GM18951 (cell line): ENCODE results near the gene ATAD2B.

Experiments
- POLR2A ChIP-seq: IDR thresholded peaks from 4 replicates; pipeline ENCODE4 v1.6.1; 2011; ENCODE audit warnings: mild to moderate bottlenecking; ENCODE audit not compliant: insufficient read length, insufficient read depth; ENCODE audit errors: extremely low read depth
- in situ Hi-C: fragments of 300-500 bp; cut with MboI; formaldehyde crosslinking; loops from one replicate; pipeline ENCODE4 v1.12.0; 2022; ENCODE audit warnings: low sequenced_read_pairs, mixed read lengths, inconsistent platforms; ENCODE audit not compliant: unreplicated experiment

Gene ATAD2B

GRCh38 chr2:23777826-23778225, 149.1 kb downstream of the ATAD2B start:
- in situ Hi-C loops: no loop called here
- TF ChIP-seq POLR2A: no peak

- TF ChIP-seq POLR2A: no peak
- in situ Hi-C loops: no loop called here
These were observed 150.9 kb downstream of the ATAD2B start for GRCh38 chr2:23776021-23776420.

- in situ Hi-C loops: no loop called here
- TF ChIP-seq POLR2A: no peak
These were observed 154.2 kb downstream of the ATAD2B start for GRCh38 chr2:23772684-23773083.

DNA sequence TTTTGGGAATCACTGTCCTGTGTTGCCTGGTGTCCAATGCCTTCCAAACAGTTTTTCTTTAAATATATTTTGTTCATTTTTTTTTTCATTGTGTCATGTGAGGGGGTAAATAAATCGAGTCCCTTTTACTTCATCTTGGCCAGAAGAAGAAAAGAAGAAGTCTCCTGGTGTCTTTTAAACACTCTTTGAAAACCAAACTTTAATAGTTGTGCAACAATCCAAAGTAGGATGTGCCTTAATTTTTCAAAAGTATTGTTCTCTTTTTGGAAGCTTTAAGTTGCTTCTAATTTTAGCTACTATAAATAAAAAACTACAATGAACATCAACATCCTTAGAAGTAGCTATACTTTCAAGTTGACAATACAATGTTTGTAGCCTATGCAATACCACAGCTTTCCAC, 154.9 kb downstream of the ATAD2B start:
- in situ Hi-C loops: no loop called here
- no peak for TF ChIP-seq POLR2A

DNA sequence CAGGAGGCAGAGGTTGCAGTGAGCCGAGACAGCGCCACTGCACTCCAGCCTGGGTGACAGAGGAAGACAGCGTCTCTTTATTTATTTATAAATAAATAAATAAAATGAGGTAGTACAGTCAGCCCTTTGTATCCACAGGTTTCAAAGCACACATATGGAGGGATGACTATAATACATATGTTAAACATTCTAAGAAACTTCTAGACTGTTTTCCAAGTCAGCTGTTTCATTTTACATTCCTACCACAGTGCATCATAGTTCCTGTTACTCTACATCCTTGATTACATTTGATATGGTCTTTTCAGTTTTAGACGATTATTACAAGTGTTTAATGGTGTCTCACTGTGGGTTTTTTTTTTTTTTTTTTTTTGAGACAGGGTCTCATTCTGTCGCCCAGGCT, 157.6 kb downstream of the ATAD2B start:
- no peak for TF ChIP-seq POLR2A
- in situ Hi-C loops: no loop called here

- TF ChIP-seq POLR2A: no peak
- in situ Hi-C loops: no loop called here
These were observed 158.9 kb downstream of the ATAD2B start for GRCh38 chr2:23767876-23768621.

DNA sequence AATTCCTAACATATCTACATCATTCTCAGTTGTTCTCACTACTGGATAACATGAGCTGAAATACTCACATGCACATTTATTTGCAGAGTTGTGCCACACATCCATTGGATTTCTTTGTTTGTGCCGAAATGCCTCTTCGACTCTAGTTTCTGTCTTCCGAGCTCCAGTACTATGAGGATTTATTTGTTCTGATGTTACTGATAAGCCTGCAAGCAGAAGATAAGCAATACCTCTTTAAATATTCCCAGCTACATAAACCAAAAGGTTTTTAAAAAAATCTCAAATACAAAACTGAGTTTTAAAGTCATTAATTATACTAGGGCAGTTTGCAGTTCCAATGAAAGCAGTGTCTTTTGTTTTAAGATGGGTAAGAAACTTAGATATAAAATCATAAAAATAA, 164.8 kb downstream of the ATAD2B start:
- TF ChIP-seq POLR2A: no peak
- in situ Hi-C loops: no loop called here

DNA sequence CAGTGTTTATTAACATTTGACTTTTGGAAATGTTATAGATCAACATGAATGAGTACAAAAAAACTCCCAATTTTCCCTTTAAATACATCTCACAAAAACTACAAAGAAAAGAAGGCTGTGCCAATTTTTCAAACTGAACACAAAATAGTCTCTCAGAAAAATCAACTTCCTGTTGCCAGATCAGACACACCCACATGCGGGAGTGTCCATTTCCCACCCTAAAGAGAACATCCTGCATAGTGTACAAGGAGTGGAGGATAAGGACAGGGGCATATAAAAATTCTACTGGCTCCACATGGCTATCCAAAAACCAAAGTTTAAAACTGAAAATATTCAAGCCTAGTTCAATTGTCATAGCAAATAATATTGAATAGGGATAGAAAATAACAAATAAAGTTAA, 165.3 kb downstream of the ATAD2B start:
- in situ Hi-C loops: no loop called here
- TF ChIP-seq POLR2A: no peak

DNA sequence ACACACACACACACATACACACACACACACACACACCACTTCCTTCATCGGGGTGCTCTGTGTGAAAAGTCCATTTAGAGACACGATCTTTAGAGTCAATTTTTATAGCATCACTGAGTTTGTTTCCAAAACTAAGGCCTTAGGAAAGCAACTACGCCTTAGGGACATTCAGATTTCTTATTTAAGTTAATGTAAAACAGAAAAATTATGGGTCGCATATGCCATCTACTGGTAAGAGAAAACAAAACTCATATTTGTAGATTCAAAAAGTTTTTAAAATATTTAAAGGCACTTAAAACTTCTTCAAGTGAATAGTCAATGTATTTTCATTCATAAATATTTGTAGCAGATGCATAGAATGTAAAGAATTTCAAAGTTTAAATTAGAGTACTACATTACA, 166.2 kb downstream of the ATAD2B start:
- no peak for TF ChIP-seq POLR2A
- in situ Hi-C loops: no loop called here

DNA sequence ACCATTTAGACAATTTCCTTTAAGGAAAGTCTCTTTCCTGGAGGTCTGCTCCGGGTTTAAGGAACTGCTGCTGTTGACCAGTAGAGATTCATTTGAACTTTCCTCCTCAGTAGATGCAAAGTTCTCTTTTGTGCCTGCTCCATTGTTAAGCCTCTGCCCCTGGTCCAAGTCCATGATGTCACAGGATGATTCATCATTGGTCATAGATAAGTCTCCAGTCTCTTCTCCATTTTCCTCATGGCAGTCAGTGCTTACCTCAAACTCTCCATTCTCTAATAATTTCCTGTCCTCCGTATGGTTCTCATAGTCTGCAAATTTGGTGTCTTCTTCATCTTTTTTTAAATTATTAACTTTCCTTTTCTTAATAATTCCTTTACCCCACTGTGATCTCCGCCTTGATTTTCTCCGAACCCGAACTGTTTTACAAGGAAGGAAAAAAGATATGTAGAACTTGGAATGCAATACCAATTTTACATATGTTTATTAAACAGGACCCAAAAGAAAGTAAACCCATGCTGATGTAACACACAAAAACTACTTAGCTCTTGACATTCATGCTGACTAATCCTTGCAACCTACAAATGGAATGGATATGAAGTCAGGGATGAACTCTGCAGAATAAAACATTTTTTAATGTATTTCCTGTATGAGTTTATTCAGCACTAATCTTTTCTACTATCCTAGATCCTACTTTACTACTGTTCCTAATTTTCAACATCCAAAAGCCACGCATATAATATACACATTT, 169.1 kb downstream of the ATAD2B start:
- TF ChIP-seq POLR2A: no peak
- in situ Hi-C loops: no loop called here

GRCh38 chr2:23756593-23757292, 170.2 kb downstream of the ATAD2B start:
- in situ Hi-C loops: no loop called here
- TF ChIP-seq POLR2A: no peak

DNA sequence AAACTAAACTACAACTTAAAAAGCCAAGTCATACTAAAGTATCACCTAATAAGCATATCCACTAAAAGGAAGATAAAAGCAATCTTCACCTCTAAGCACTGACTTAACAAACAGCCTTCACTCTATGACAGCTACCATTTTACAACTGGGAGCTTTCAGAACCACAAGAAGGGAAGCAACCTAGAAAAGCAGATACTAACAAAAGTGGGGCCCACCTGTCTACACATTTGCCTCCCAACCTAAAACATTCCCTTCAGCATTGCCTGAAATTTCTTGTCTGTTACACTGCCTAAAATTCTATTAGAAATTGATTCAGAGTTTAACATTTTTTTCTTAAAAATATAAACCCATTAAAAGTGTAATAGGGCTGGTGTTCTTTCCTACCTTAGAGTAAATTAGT, 172.0 kb downstream of the ATAD2B start:
- no peak for TF ChIP-seq POLR2A
- in situ Hi-C loops: no loop called here

DNA sequence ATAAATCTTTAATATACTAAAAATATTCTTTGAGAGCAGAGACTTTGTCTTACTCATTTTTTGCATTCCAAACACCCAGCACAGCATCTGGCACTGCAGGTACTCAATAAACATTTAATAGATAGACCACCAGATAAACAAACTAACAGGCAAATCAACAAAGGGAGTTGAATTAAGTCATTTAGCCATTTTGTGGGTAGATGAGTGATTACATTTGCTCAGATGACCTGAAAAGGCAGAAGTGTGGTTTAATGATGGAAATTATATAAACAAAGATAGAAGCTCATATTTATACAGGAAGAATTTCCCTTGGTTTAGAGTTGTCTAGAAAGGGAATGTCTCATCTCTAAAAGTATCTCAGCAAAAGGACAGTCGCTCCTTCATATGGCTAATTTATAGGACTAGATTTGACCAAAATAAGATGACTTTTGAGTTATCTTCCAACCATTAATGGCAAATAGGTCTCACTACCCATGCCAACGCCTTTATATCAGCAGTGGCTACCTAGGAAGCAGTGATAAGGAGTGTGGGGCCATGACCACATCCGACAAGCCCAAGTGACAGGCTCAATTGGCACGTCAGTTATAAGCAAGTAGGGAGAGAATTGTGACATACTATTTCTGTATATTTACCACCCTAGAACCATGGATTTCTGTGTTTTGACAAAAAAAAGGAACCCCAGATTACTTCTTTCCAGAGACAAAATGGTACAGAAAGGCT, 173.5 kb downstream of the ATAD2B start:
- TF ChIP-seq POLR2A: no peak

More for the DNA sequence above, 173.5 kb downstream of the ATAD2B start:
- in situ Hi-C loops: no loop called here
